Colonic mucosa (tissue), 4 donors: ENCODE measurements around the gene RTL10. TPM values are rescaled to one million over a fixed set of nuclear protein-coding genes. Genes with fewer than 3 reads are reported as not detected.
A peak's percentile ranks its signal among the peaks of the same experiment; 100 is the strongest.
"Not testable (repeated sequence)": the region's sequence is repeated elsewhere in the genome, so short reads cannot be mapped to it uniquely, and the experiment has no call there.

Source experiments
- DNase-seq: peaks from one replicate; pipeline ENCODE4 v3.0.0-alpha.2; 2020
- H3K27ac ChIP-seq: fragments of 200-600 bp; one replicate; pipeline ENCODE4 v1.8.0; 2021
- H3K27me3 ChIP-seq: fragments of 200-600 bp; one replicate; pipeline ENCODE4 v1.8.0; 2021
- H3K36me3 ChIP-seq: fragments of 200-600 bp; one replicate; pipeline ENCODE4 v1.8.0; 2021
- H3K4me1 ChIP-seq: fragments of 200-600 bp; one replicate; pipeline ENCODE4 v1.8.0; 2021; ENCODE audit warnings: mild to moderate bottlenecking
- H3K4me3 ChIP-seq: fragments of 200-600 bp; one replicate; pipeline ENCODE4 v1.8.0; 2021
- H3K9ac ChIP-seq, 2 donors: one replicate each; pipeline ENCODE4 v1.7.0; 2013; ENCODE audit warnings: control low read depth in 2 of 2, low read depth in 2 of 2, low read length in 2 of 2
- H3K9me3 ChIP-seq: fragments of 200-600 bp; one replicate; pipeline ENCODE4 v1.8.0; 2021
- CTCF ChIP-seq: fragments of 200-600 bp; IDR thresholded peaks from one replicate; pipeline ENCODE4 v1.8.0; 2022; ENCODE audit warnings: antibody characterized with exemption, mild to moderate bottlenecking
- intact Hi-C: fragments of 100-400 bp; cut with DNase I; formaldehyde crosslinking; loops from one replicate; pipeline ENCODE4 v1.14.1; 2022
- total RNA-seq, 2 donors: library from RNA; stranded (reverse); fragmentation: NEBNext Ultra II Directional in 1 of 2; extraction: Animal tissue kit (Norgen Biotek cat#: 25700) in 1 of 2; gene quantifications; one replicate each; pipeline ENCODE4 v1.2.1, GENCODE V29; 2021
- donor health status: healthy.
- donor health status: DM: no; HTN: no; CAD: no.
- donor health status: DM: no; HTN: no; CAD: no.

The RTL10 gene
- total RNA-seq, 2 donors from 2014 or later: 9.7 to 14.1 TPM

GRCh38 chr22:19886605-19887255 is 32.1 kb upstream of the RTL10 start:
- Histone ChIP-seq H3K4me3 (no peak overlapping the region), H3K27ac (no peak overlapping the region), H3K4me1 (no peaks in the 10 kb centered on the region), H3K9me3 (no peaks in the 10 kb centered on the region), H3K9ac (peak overlapping the region in 1 of 2 donors; percentile 3), H3K36me3 (no peaks in the 10 kb centered on the region), H3K27me3 (no peaks in the 10 kb centered on the region)
- no peak for DNase-seq
- intact Hi-C loops: no loop called here
- no peak for TF ChIP-seq CTCF

GRCh38 chr22:19885841-19886592 is 31.3 kb upstream of the RTL10 start:
- no peaks in the 10 kb centered on the region for H3K36me3 ChIP-seq
- no peak overlapping the region for H3K27ac ChIP-seq
- H3K9me3 ChIP-seq: no peaks in the 10 kb centered on the region
- H3K4me1 ChIP-seq: no peaks in the 10 kb centered on the region
- TF ChIP-seq CTCF: no peak
- DNase-seq: no peak
- intact Hi-C loops: no loop called here
- no peak overlapping the region for H3K4me3 ChIP-seq
- no peak overlapping the region for H3K9ac ChIP-seq
- no peaks in the 10 kb centered on the region for H3K27me3 ChIP-seq

- no peak overlapping the region for H3K27ac ChIP-seq
- no peaks in the 10 kb centered on the region for H3K36me3 ChIP-seq
- no peak overlapping the region for H3K4me3 ChIP-seq
- H3K9me3 ChIP-seq: no peaks in the 10 kb centered on the region
- TF ChIP-seq CTCF: no peak
- H3K9ac ChIP-seq: no peak overlapping the region
- DNase-seq: no peak
- intact Hi-C loops: no loop called here
- no peaks in the 10 kb centered on the region for H3K4me1 ChIP-seq
- no peaks in the 10 kb centered on the region for H3K27me3 ChIP-seq
Observed at GRCh38 chr22:19884954-19885751, 30.5 kb upstream of the RTL10 start.

GRCh38 chr22:19884161-19884953 is 29.7 kb upstream of the RTL10 start:
- TF ChIP-seq CTCF: no peak
- no peaks in the 10 kb centered on the region for H3K9me3 ChIP-seq
- intact Hi-C loops: no loop called here
- no peak overlapping the region for H3K9ac ChIP-seq
- H3K27me3 ChIP-seq: no peaks in the 10 kb centered on the region
- no peaks in the 10 kb centered on the region for H3K36me3 ChIP-seq
- H3K4me1 ChIP-seq: no peaks in the 10 kb centered on the region
- H3K4me3 ChIP-seq: no peak overlapping the region
- no peak overlapping the region for H3K27ac ChIP-seq
- no peak for DNase-seq

- not testable (repeated sequence) for H3K9ac ChIP-seq, DNase-seq
Observed at GRCh38 chr22:19883446-19883845, 28.8 kb upstream of the RTL10 start.

More at GRCh38 chr22:19883446-19883845, 28.8 kb upstream of the RTL10 start:
- H3K4me1 ChIP-seq, H3K27ac ChIP-seq, H3K4me3 ChIP-seq, intact Hi-C loops, H3K27me3 ChIP-seq, H3K36me3 ChIP-seq, H3K9me3 ChIP-seq: not testable (repeated sequence)
